GM18498 (cell line): ENCODE measurements around the gene P2RX1.
A peak's percentile ranks its signal among the peaks of the same experiment; 100 is the strongest.

Experiments used
- ATAC-seq: cut with Tn5 transposase; IDR thresholded peaks from one replicate; pipeline ENCODE4 v1.9.1; 2021; ENCODE audit warnings: mild to moderate bottlenecking, moderate library complexity; ENCODE audit not compliant: unreplicated experiment

P2RX1 gene

GRCh38 chr17:3925684-3926485 lies 9.6 kb upstream of the P2RX1 start:
- ATAC-seq = no peak

- no peak for ATAC-seq
Measured at GRCh38 chr17:3924512-3925350, 8.5 kb upstream of the P2RX1 start.

- ATAC-seq = no peak
Measured at GRCh38 chr17:3923466-3924190, 7.4 kb upstream of the P2RX1 start.

- no peak for ATAC-seq
Measured at GRCh38 chr17:3922765-3923164, 6.5 kb upstream of the P2RX1 start.

- no peak for ATAC-seq
Measured at GRCh38 chr17:3921502-3922319, 5.4 kb upstream of the P2RX1 start.

GRCh38 chr17:3921006-3921405 lies 4.7 kb upstream of the P2RX1 start:
- ATAC-seq = no peak

GRCh38 chr17:3919123-3919624 lies 2.9 kb upstream of the P2RX1 start:
- ATAC-seq = no peak

GRCh38 chr17:3918372-3919122 lies 2.3 kb upstream of the P2RX1 start:
- ATAC-seq = no peak

- no peak for ATAC-seq
Measured at GRCh38 chr17:3917391-3917931, 1.2 kb upstream of the P2RX1 start.

- ATAC-seq = no peak
Measured at GRCh38 chr17:3916825-3917224, 560 bp upstream of the P2RX1 start.

- ATAC-seq = no peak
Measured at GRCh38 chr17:3915581-3915994, 677 bp downstream of the P2RX1 start.

GRCh38 chr17:3914312-3914670 lies 2.0 kb downstream of the P2RX1 start:
- peak; percentile 50 for ATAC-seq

GRCh38 chr17:3913531-3914311 lies 2.5 kb downstream of the P2RX1 start:
- peak; percentile 52 for ATAC-seq

- no peak for ATAC-seq
Measured at GRCh38 chr17:3912827-3913226, 3.4 kb downstream of the P2RX1 start.

GRCh38 chr17:3911271-3912053 lies 4.8 kb downstream of the P2RX1 start:
- peak; percentile 68 for ATAC-seq

GRCh38 chr17:3910420-3911270 lies 5.6 kb downstream of the P2RX1 start:
- ATAC-seq = no peak

- no peak for ATAC-seq
Measured at GRCh38 chr17:3909257-3909656, 7.0 kb downstream of the P2RX1 start.
